MCF 10A (cell line): ENCODE data around the gene TARS1. TPM values are rescaled to one million over a fixed set of nuclear protein-coding genes. Genes with fewer than 3 reads are reported as not detected.

Source experiments
- BruUV-seq: library from RNA; stranded (reverse); fragments of 400-500 nt; replicated peaks from 2 replicates; lab custom pipeline; 2021; lab: Mats Ljungman, UMichigan
- CTCF ChIA-PET: fragments of 300-600 bp; sonication (Branson Sonifier 250); formaldehyde crosslinking; extraction: SDS; loops from one replicate; lab custom pipeline; 2021; ENCODE audit warnings: antibody characterized with exemption, inconsistent platforms; lab: Yijun Ruan, JAX
- POLR2A ChIA-PET: fragments of 300-600, 350-650 bp; sonication (Branson Sonifier 250); formaldehyde crosslinking; extraction: SDS; loops from one replicate; lab custom pipeline; 2020; ENCODE audit warnings: antibody characterized with exemption, inconsistent platforms; lab: Yijun Ruan, JAX
- DNase-seq: peaks from one replicate; pipeline ENCODE4 v3.0.0-alpha.2; 2018; ENCODE audit not compliant: unreplicated experiment
- H3K27ac Mint-ChIP-seq: one replicate; pipeline ENCODE4 v1.8.0; 2022; ENCODE audit warnings: mild to moderate bottlenecking, low read depth, mixed read lengths; ENCODE audit not compliant: unreplicated experiment
- H3K27me3 Mint-ChIP-seq: one replicate; pipeline ENCODE4 v1.8.0; 2022; ENCODE audit warnings: mixed read lengths; ENCODE audit not compliant: insufficient read depth, unreplicated experiment
- H3K36me3 Mint-ChIP-seq: one replicate; pipeline ENCODE4 v1.8.0; 2022; ENCODE audit warnings: mild to moderate bottlenecking, moderate library complexity, mixed read lengths; ENCODE audit not compliant: insufficient read depth, unreplicated experiment
- H3K4me1 Mint-ChIP-seq: one replicate; pipeline ENCODE4 v1.8.0; 2022; ENCODE audit warnings: mixed read lengths; ENCODE audit not compliant: insufficient read depth, unreplicated experiment
- H3K4me3 Mint-ChIP-seq: one replicate; pipeline ENCODE4 v1.8.0; 2022; ENCODE audit warnings: mild to moderate bottlenecking, moderate library complexity, mixed read lengths; ENCODE audit not compliant: unreplicated experiment
- H3K9me3 Mint-ChIP-seq: one replicate; pipeline ENCODE4 v1.8.0; 2022; ENCODE audit warnings: mixed read lengths; ENCODE audit not compliant: unreplicated experiment
- CTCF ChIP-seq: fragments of 200-600 bp; IDR thresholded peaks from one replicate; pipeline ENCODE4 v1.8.0; 2022; ENCODE audit warnings: antibody characterized with exemption, mild to moderate bottlenecking; ENCODE audit not compliant: unreplicated experiment
- intact Hi-C: fragments of 100-400 bp; cut with micrococcal nuclease; formaldehyde crosslinking; loops from 2 replicates; pipeline ENCODE4 v1.14.1; 2022
- total RNA-seq: library from RNA; stranded (reverse); gene quantifications from 2 replicates; pipeline ENCODE4 v1.2.3, GENCODE V29; 2022

Gene TARS1
- total RNA-seq, 1 experiment from 2014 or later = 469 TPM

GRCh38 chr5:33420946-33421345, 19.8 kb upstream of the TARS1 start:
- Mint-ChIP-seq H3K27ac (no peak overlapping the region), H3K4me1 (no peaks in the 10 kb centered on the region)
- POLR2A ChIA-PET = interaction anchor here (1.4 kb wide), 1 partner anchor 19 kb away, joined by 3 read pairs; no protein-coding TSS in a partner anchor

GRCh38 chr5:33422191-33422590, 18.6 kb upstream of the TARS1 start:
- Mint-ChIP-seq H3K36me3 (no peaks in the 10 kb centered on the region), H3K4me3 (no peak overlapping the region), H3K27ac (no peak overlapping the region), H3K4me1 (no peaks in the 10 kb centered on the region), H3K9me3 (no peaks in the 10 kb centered on the region), H3K27me3 (no peaks in the 10 kb centered on the region)
- intact Hi-C loops = loop anchor here (1.0 to 10.0 kb wide), 6 partner anchors 122 to 807 kb away; no protein-coding TSS in a partner anchor
- BruUV-seq = no TSS peak
- POLR2A ChIA-PET = interaction anchor here (0.7 to 0.8 kb wide), 2 partner anchors 150 to 372 kb away, joined by 3 read pairs; no protein-coding TSS in a partner anchor
- no peak for TF ChIP-seq CTCF
- CTCF ChIA-PET = interaction anchor here (0.5 to 3.9 kb wide), 30 partner anchors 8 to 1190 kb away, joined by 3 to 25 read pairs (median 4); partner anchors contain the start of gene NPR3
- no peak for DNase-seq

More at GRCh38 chr5:33420946-33421345, 19.8 kb upstream of the TARS1 start:
- CTCF ChIA-PET = interaction anchor here (0.6 to 3.9 kb wide), 8 partner anchors 10 to 807 kb away, joined by 3 to 25 read pairs (median 3); no protein-coding TSS in a partner anchor
- no peaks in the 10 kb centered on the region for H3K9me3 Mint-ChIP-seq
- no peak for DNase-seq
- no peak for TF ChIP-seq CTCF
- BruUV-seq = no TSS peak
- H3K27me3 Mint-ChIP-seq = no peaks in the 10 kb centered on the region
- intact Hi-C loops = loop anchor here (5.0 to 10.0 kb wide), 3 partner anchors 506 to 806 kb away; no protein-coding TSS in a partner anchor
- no peak overlapping the region for H3K4me3 Mint-ChIP-seq
- H3K36me3 Mint-ChIP-seq = no peaks in the 10 kb centered on the region

GRCh38 chr5:33423018-33423630, 17.6 kb upstream of the TARS1 start:
- BruUV-seq = no TSS peak
- POLR2A ChIA-PET = interaction anchor here (0.8 kb wide), 1 partner anchor 150 kb away, joined by 3 read pairs; no protein-coding TSS in a partner anchor
- CTCF ChIA-PET = interaction anchor here (0.5 to 3.9 kb wide), 34 partner anchors 8 to 1191 kb away, joined by 3 to 25 read pairs (median 3); partner anchors contain the start of gene NPR3
- TF ChIP-seq CTCF = peak; percentile 62
- Mint-ChIP-seq H3K9me3 (no peaks in the 10 kb centered on the region), H3K27me3 (no peaks in the 10 kb centered on the region), H3K36me3 (no peaks in the 10 kb centered on the region), H3K4me3 (no peak overlapping the region), H3K27ac (no peak overlapping the region), H3K4me1 (no peaks in the 10 kb centered on the region)
- intact Hi-C loops = loop anchor here (2.0 to 10.0 kb wide), 5 partner anchors 242 to 808 kb away; no protein-coding TSS in a partner anchor
- peak; percentile 49 for DNase-seq

GRCh38 chr5:33425314-33425713, 15.5 kb upstream of the TARS1 start:
- no peaks in the 10 kb centered on the region for H3K36me3 Mint-ChIP-seq
- no peaks in the 10 kb centered on the region for H3K4me1 Mint-ChIP-seq
- no peak overlapping the region for H3K4me3 Mint-ChIP-seq
- DNase-seq = no peak
- no peak overlapping the region for H3K27ac Mint-ChIP-seq
- intact Hi-C loops = loop anchor here (10.0 kb wide), 2 partner anchors 511 to 811 kb away; no protein-coding TSS in a partner anchor
- ChIA-PET POLR2A (interaction anchor here (0.7 kb wide), 1 partner anchor 429 kb away, joined by 3 read pairs; no protein-coding TSS in a partner anchor), CTCF (interaction anchor here (0.6 to 2.3 kb wide), 5 partner anchors 8 to 716 kb away, joined by 3 to 12 read pairs (median 3); partner anchors contain the start of gene RXFP3)
- H3K27me3 Mint-ChIP-seq = no peaks in the 10 kb centered on the region
- peaks cover 11% of the 10 kb centered on the region for H3K9me3 Mint-ChIP-seq
- no TSS peak for BruUV-seq
- no peak for TF ChIP-seq CTCF
